Neural cell (in vitro differentiated cells): ENCODE results near the gene KCNJ3. TPM values are rescaled to one million over a fixed set of nuclear protein-coding genes. Genes with fewer than 3 reads are reported as not detected.

ENCODE experiments used
- H2AFZ ChIP-seq: fragments of 200-600, 300-800 bp; sonication (generic), shearing (Covaris generic); 2 replicates; pipeline ENCODE4 v1.6.0; 2014; ENCODE audit warnings: low read depth, mild to moderate bottlenecking, antibody characterized with exemption, low read length, moderate library complexity
- H3F3A ChIP-seq: fragments of 200-600 bp; shearing (Covaris generic); 2 replicates; pipeline ENCODE4 v1.6.1; 2016; ENCODE audit warnings: mild to moderate bottlenecking, moderate library complexity, mixed read lengths, antibody characterized with exemption, low read length; ENCODE audit not compliant: insufficient read depth, poor library complexity, severe bottlenecking
- H3K27ac ChIP-seq: fragments of 200-600, 300-800 bp; sonication (generic), shearing (Covaris generic); 2 replicates; pipeline ENCODE4 v1.5.1; 2014; ENCODE audit warnings: mild to moderate bottlenecking, low read length, moderate library complexity
- H3K27me3 ChIP-seq: fragments of 300-800, 200-600 bp; sonication (generic), shearing (Covaris generic); 2 replicates; pipeline ENCODE4 v1.6.0; 2014; ENCODE audit warnings: mild to moderate bottlenecking, low read depth, low read length, moderate library complexity; ENCODE audit not compliant: insufficient read depth
- H3K36me3 ChIP-seq: fragments of 300-800, 200-600 bp; sonication (generic), shearing (Covaris generic); 2 replicates; pipeline ENCODE4 v1.5.1; 2014; ENCODE audit warnings: mild to moderate bottlenecking, antibody characterized with exemption, low read length, moderate library complexity; ENCODE audit not compliant: insufficient read depth
- H3K4me2 ChIP-seq: fragments of 300-800, 200-600 bp; sonication (generic), shearing (Covaris generic); 2 replicates; pipeline ENCODE4 v1.6.0; 2014; ENCODE audit warnings: mild to moderate bottlenecking, low read length
- H3K4me3 ChIP-seq: fragments of 300-800, 200-600 bp; sonication (generic), shearing (Covaris generic); 2 replicates; pipeline ENCODE4 v1.5.1; 2014; ENCODE audit warnings: mild to moderate bottlenecking, low read length, moderate library complexity
- H3K79me2 ChIP-seq: fragments of 200-600 bp; shearing (Covaris generic); replicated peaks from 2 replicates; pipeline ENCODE4 v1.6.0; 2014; ENCODE audit warnings: mild to moderate bottlenecking, low read length, moderate library complexity; ENCODE audit not compliant: insufficient read depth
- H3K9ac ChIP-seq: fragments of 300-800, 200-600 bp; sonication (generic), shearing (Covaris generic); 2 replicates; pipeline ENCODE4 v1.6.1; 2016; ENCODE audit warnings: mild to moderate bottlenecking, low read length, mixed read lengths
- H3K9me2 ChIP-seq: fragments of 200-600 bp; shearing (Covaris generic); 2 replicates; pipeline ENCODE4 v1.6.1; 2016; ENCODE audit warnings: mild to moderate bottlenecking, low read length, mixed read lengths; ENCODE audit not compliant: insufficient read depth
- H3K9me3 ChIP-seq: fragments of 200-600, 300-800 bp; sonication (generic), shearing (Covaris generic); 2 replicates; pipeline ENCODE4 v1.6.1; 2016; ENCODE audit warnings: mild to moderate bottlenecking, mixed run types, low read length, moderate library complexity, mixed read lengths
- H4K20me1 ChIP-seq: fragments of 200-600 bp; shearing (Covaris generic); 2 replicates; pipeline ENCODE4 v1.6.1; 2016; ENCODE audit warnings: mild to moderate bottlenecking, mixed run types; ENCODE audit not compliant: insufficient read depth
- CTCF ChIP-seq: fragments of 450-650 bp; IDR thresholded peaks from 2 replicates; pipeline ENCODE4 v1.5.1; 2014; ENCODE audit warnings: antibody characterized with exemption, mild to moderate bottlenecking, moderate library complexity; ENCODE audit not compliant: poor library complexity, severe bottlenecking
- EP300 ChIP-seq: fragments of 450-650 bp; conservative IDR thresholded peaks from 2 replicates; pipeline ENCODE4 v1.6.1; 2014; ENCODE audit warnings: antibody characterized with exemption, mild to moderate bottlenecking, moderate library complexity; ENCODE audit not compliant: poor library complexity, severe bottlenecking
- EZH2 ChIP-seq: fragments of 200-600, 300-800 bp; shearing (Covaris generic), sonication (generic); IDR thresholded peaks from 2 replicates; pipeline ENCODE4 v1.6.1; 2014; ENCODE audit warnings: antibody characterized with exemption, low read length, borderline replicate concordance, mild to moderate bottlenecking; ENCODE audit not compliant: insufficient read depth, poor library complexity, severe bottlenecking
- MXI1 ChIP-seq: fragments of 450-650 bp; conservative IDR thresholded peaks from 2 replicates; pipeline ENCODE4 v1.6.1; 2014; ENCODE audit warnings: antibody characterized with exemption, mild to moderate bottlenecking; ENCODE audit not compliant: poor library complexity, severe bottlenecking
- POLR2AphosphoS5 ChIP-seq: IDR thresholded peaks from 2 replicates; pipeline ENCODE4 v1.6.1; 2012
- RAD21 ChIP-seq: fragments of 450-650 bp; conservative IDR thresholded peaks from 2 replicates; pipeline ENCODE4 v1.6.1; 2014; ENCODE audit warnings: antibody characterized with exemption, mild to moderate bottlenecking, moderate library complexity
- REST ChIP-seq: IDR thresholded peaks from 2 replicates; pipeline ENCODE4 v1.6.1; 2012; ENCODE audit warnings: borderline replicate concordance
- SMC3 ChIP-seq: fragments of 450-650 bp; conservative IDR thresholded peaks from 2 replicates; pipeline ENCODE4 v1.6.1; 2014; ENCODE audit warnings: antibody characterized with exemption, mild to moderate bottlenecking, moderate library complexity; ENCODE audit not compliant: poor library complexity
- TAF1 ChIP-seq: IDR thresholded peaks from 2 replicates; pipeline ENCODE4 v1.6.1; 2012; ENCODE audit warnings: low read depth
- polyA plus RNA-seq: library from polyadenylated mRNA; depleted of rRNA; stranded (reverse); fragments of >200 nt; gene quantifications from 2 replicates; pipeline ENCODE4 v1.2.3, GENCODE V29; 2014

Gene KCNJ3
- polyA plus RNA-seq, 1 donor from 2014 or later = 0.68 TPM

GRCh38 chr2:154677401-154677800, 21.1 kb upstream of the KCNJ3 start:
- Histone ChIP-seq H3K36me3 (no peaks in the 10 kb centered on the region), H3K9ac (no peak overlapping the region), H3K4me3 (no peak overlapping the region), H3K27me3 (no peaks in the 10 kb centered on the region), H3K9me2 (no peaks in the 10 kb centered on the region), H3K9me3 (no peaks in the 10 kb centered on the region), H3K27ac (no peak overlapping the region), H3F3A (no peaks in the 10 kb centered on the region), H3K4me2 (no peak overlapping the region), H2AFZ (no peak overlapping the region), H4K20me1 (no peaks in the 10 kb centered on the region), H3K79me2 (no peaks in the 10 kb centered on the region)
- no peak for TF ChIP-seq EP300
- TF ChIP-seq REST = no peak
- TF ChIP-seq EZH2 = no peak
- no peak for TF ChIP-seq TAF1
- TF ChIP-seq POLR2AphosphoS5 = no peak
- TF ChIP-seq RAD21 = no peak
- TF ChIP-seq CTCF = no peak
- TF ChIP-seq MXI1 = no peak

DNA sequence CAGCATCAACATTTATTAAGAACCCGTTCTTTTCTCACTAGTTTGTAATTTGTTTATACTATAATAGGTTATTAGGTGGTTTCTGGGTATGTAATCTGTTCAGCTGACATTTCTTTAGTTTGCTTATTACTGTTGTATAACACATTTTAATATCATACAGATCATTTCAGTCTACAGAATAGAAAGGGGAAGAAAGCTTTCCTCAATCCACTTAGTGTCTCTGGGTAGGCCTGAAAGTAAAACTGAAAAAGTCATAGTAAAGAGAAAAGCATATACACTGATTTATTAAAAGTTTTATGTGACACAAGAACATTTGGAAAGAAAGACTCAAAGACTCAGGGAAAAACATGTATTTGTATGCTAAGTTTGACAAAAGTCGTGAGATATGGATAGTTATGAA, 16.8 kb upstream of the KCNJ3 start:
- H4K20me1 ChIP-seq = no peaks in the 10 kb centered on the region
- H3K79me2 ChIP-seq = no peaks in the 10 kb centered on the region
- no peak for TF ChIP-seq EZH2
- H3K27me3 ChIP-seq = no peaks in the 10 kb centered on the region
- H3K9me2 ChIP-seq = no peaks in the 10 kb centered on the region
- no peak overlapping the region for H3K9ac ChIP-seq
- H3F3A ChIP-seq = no peaks in the 10 kb centered on the region
- H2AFZ ChIP-seq = no peak overlapping the region
- no peak overlapping the region for H3K27ac ChIP-seq
- no peaks in the 10 kb centered on the region for H3K36me3 ChIP-seq
- no peak overlapping the region for H3K4me3 ChIP-seq
- H3K4me2 ChIP-seq = no peak overlapping the region
- no peaks in the 10 kb centered on the region for H3K9me3 ChIP-seq

- H2AFZ ChIP-seq = no peak overlapping the region
- no peak for TF ChIP-seq MXI1
- TF ChIP-seq RAD21 = no peak
- no peak for TF ChIP-seq TAF1
- TF ChIP-seq EP300 = no peak
- no peak for TF ChIP-seq REST
- no peak for TF ChIP-seq POLR2AphosphoS5
- no peak for TF ChIP-seq EZH2
- TF ChIP-seq CTCF = no peak
- TF ChIP-seq SMC3 = no peak
These were observed 12.3 kb upstream of the KCNJ3 start for GRCh38 chr2:154686162-154686561.

More at GRCh38 chr2:154686162-154686561, 12.3 kb upstream of the KCNJ3 start:
- Histone ChIP-seq H3K9me2 (no peaks in the 10 kb centered on the region), H4K20me1 (no peaks in the 10 kb centered on the region), H3K36me3 (no peaks in the 10 kb centered on the region), H3F3A (no peaks in the 10 kb centered on the region), H3K4me2 (no peak overlapping the region), H3K9me3 (no peaks in the 10 kb centered on the region), H3K4me3 (no peak overlapping the region), H3K27ac (no peak overlapping the region), H3K27me3 (no peaks in the 10 kb centered on the region), H3K79me2 (no peaks in the 10 kb centered on the region), H3K9ac (no peak overlapping the region)
